Left hindlimb (tissue), 1 donor: ENCODE results near the gene MCM8.

Source experiments
- DNase-seq: peaks from one replicate; pipeline ENCODE4 v3.0.0-alpha.2; 2018

MCM8 gene

DNA sequence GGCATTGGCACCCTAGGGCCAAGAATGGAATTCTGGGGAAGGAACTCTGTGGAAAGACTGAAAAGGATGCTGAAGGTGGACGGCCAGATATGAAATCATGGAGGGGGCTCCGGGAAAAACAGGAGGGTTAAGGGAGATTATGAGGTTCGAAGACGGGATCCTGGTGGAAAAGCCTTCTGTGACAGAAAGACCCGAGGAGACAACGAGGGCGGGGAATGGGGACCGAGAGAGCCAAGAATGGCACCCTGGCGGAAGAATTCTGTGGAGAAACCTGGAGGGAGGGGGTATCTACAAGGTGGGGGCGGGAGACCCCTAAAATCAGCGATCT is 545 bp upstream of the MCM8 start:
- DNase-seq: no peak

DNA sequence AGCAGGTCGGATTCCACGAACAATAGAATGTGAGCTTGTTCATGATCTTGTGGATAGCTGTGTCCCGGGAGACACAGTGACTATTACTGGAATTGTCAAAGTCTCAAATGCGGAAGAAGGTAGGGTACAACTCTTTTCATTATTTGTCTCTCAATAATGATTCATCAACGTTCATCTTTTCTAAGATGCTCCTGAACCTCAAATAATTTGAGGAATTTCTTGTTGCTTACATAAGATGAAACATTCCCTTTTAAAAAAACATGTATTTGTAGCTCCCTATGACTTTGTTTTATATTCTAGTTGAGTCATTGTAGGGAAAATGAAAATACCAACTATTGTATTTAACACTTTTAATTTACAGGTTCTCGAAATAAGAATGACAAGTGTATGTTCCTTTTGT is 17.0 kb downstream of the MCM8 start:
- DNase-seq: no peak

DNA sequence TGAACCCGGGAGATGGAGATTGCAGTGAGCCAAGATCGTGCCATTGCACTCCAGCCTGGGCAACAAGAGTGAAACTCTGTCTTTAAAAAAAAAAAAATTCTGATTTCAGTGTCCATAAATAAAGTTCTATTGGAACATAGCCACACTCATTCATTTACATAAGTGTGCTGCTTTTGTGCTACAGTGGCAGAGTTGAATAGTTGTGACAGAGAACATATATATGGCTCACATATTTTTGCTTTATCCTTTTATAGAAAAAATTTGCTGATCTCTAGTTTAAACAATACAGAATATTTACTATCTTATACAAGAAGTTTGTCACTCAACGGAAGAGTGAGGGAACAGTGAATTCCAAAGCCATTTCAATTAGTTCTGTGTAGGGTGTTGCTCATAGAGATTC is 18.0 kb downstream of the MCM8 start:
- DNase-seq: no peak

DNA sequence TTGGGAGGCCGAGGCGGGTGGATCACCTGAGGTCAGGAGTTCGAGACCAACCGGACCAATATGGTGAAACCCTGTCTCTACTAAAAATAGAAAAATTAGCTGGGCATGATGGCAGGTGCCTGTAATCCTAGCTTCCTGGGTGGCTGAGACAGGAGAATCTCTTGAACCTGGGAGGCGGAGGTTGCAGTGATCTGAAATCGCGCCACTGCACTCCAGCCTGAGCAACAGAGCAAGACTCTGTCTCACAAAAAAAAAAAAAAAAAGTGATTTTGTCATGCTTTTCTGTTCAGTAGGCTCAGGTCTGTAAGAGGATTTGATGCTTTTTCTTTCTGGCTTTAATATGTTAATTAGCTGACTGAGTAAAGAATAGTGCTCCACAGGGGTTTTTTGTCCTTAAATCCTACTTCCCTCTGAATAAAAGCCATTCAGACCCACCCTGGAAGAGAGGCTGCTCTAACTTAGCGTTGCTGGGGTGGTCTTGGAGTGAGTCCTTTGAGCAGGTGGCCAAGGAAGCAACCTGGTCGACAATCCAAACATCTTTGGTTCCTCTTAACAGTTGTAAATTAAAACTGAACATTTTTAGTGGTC is 19.0 kb downstream of the MCM8 start:
- no peak for DNase-seq

DNA sequence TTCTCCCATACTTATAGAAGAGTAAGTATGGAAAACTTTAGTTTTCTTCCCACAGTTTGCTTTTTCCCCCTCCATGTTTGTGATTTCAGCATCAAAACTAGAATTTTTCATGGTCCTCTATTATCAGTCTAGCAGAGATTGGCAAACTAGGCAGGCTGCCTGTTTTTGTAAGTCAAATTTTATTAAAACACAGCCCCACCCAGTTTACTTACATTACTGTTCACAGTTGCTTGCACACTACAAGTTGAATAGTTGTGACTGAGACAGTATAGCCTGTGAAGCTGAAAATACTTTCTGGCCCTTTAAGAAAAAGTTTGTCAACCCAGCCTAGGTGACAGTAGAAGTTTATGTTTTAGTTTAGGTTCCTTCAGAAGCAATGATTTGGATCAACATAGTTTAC is 19.5 kb downstream of the MCM8 start:
- DNase-seq: no peak

DNA sequence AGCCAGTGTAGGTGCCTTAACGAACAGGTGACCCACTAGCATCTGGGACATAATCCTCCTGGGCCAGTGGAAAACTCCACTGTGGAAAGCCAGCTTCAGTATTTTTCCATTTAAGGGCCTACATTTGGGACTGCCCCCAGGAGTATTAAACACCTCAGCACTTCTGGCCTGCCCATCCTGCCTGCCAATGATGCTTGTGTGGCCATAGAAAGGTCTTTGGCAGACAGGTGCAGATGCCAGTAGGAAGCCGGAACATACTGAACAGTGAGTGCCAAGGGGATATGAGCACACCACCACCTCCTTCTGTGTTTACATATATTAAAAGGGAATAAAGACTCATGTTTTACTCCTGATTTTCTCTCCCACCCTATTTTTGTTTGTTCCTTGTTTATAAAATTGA is 19.9 kb downstream of the MCM8 start:
- no peak for DNase-seq

DNA sequence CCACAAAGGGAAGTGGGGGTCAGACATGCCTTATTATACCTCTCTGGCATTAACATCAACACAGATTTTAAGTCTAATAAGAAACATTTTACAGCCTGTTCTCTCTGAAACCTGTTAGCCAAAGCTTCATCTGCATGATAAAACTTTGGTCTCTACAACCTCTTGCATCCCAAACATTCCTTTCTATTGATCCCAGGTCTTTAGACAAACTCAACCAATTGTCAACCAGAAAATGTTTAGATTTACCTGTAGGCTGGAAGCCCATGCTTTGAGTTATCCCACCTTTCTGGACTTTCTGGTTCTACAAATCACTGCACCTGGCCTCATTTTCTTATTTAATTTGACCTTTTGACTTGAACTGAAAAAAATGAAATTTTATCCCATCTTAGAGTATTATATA is 20.8 kb downstream of the MCM8 start:
- DNase-seq: no peak

DNA sequence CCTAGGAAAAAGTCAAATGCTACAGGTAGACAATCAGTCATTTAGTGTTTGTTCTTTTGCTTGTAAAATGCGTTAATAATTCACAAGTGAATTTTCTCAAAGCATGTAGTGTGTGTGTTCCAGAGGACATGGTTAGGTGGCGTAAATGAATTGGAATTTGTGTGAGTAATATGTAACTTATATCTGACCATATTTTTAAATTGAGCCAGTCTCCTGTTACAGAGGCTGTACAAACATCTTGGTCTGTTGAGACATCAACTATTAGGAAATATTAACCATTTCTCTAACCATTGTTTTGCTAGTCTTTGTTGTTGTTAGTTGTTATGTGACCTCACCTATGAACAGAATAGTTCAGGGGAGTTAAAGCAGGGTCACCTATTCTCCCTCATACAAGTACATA is 22.7 kb downstream of the MCM8 start:
- DNase-seq: no peak

DNA sequence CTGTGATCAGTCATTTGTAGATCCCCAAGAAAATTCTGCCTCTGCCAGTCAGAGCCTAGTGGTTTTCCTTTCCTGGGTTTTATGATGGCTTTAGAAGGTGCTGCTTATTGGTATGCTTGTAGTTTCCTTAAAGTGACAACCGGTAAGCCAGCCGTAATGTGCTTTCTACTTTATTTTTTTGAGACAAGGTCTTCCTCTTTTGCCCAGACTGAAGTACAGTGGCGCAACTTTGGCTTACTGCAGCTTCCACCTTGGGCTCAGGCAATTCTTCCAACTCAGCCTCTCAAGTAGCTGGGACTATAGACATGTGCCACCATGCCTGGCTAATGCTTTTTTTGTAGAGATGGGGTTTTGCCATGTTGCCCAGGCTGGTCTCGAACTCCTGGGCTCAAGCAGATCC is 23.5 kb downstream of the MCM8 start:
- DNase-seq: no peak

DNA sequence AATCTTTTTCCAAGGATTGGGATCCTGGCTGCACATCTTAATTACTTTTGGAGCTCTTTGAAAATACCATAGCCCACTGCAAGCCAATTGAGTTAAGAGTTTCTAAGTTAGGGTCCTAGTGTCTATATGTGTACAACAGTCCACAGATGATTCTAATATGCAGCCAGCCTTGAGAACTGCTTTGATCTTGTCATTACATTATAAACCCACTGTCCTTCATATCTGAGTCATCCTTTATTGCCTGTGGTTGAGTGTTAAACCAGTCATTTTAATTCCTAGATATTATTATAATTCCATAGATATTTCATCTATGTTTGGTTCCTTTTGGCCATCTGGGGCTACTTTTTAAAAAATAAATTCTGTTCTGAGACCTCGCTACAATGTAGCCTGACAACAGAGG is 24.1 kb downstream of the MCM8 start:
- no peak for DNase-seq

DNA sequence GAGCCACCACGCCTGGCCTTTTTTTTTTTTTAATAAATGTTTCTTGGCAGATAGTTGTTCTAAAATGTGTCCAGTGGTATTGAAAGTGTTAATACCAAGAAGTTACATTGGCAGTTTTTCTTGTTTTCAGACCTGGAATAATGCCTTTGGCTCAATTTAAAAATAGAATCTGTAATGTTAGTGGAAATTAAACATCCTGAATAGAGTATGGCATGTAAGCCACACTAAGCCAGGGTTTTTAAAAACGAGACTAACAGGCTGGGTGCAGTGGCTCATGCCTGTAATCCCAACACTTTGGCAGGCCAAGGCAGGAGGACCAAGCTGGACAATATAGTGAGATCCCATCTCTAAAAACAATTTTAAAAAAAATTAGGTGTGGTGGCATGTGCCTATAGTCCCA is 25.3 kb downstream of the MCM8 start:
- DNase-seq: no peak

DNA sequence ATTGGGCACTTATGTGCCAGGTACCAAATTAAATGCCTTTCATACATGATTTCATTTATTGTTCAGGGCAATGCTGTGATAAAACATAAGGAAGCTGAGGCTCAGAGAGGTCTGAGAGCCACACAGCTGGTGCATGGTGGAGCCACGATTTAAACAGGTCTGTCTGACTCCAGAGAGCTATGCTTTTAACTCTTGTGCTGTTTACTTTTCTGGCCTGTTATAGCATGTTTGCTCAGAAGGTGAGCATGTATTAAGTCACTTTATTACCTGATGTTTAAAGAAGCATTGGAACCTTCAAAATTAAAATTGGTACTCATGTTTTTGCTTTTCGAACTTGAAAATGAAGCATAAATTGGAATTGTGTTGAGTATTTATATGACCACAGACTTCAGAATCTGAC is 26.8 kb downstream of the MCM8 start:
- DNase-seq: no peak

DNA sequence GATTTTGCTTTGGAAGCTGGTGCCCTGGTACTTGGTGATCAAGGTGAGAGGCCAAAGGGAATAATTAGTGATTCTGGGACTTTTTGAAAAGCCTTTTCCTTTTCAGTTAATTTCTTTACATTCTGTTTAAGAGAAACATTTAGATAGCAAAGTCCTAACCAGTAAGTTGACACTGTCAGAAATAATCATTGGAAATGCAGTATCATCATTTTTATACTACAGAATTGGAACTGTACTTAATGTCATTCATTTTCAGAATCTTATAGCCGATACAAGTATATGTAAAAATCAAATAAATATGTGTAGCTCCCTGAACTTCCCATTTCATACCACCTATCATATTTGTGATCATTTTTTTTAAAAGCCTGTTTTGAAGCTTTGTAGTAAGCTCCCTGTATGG is 27.5 kb downstream of the MCM8 start:
- DNase-seq: no peak

DNA sequence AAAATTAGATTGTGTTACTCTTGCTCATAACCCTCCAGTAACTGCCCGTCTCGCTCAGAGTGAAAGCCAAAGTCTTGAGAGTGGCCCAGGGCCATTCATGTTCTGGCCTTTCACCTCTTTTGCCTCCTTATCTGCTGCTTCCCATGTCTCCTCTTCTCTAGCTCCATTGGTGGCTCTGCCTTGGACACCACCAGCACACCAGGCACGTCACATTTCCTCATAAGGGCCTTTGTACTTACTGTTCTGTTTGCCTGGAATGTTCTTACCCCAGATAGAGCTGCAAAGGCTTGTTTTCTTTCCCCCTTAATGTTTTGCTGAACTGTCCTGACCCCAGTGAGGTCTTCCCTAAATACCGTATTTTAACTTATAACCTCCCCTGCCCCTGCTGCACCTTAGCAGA is 29.3 kb downstream of the MCM8 start:
- no peak for DNase-seq

DNA sequence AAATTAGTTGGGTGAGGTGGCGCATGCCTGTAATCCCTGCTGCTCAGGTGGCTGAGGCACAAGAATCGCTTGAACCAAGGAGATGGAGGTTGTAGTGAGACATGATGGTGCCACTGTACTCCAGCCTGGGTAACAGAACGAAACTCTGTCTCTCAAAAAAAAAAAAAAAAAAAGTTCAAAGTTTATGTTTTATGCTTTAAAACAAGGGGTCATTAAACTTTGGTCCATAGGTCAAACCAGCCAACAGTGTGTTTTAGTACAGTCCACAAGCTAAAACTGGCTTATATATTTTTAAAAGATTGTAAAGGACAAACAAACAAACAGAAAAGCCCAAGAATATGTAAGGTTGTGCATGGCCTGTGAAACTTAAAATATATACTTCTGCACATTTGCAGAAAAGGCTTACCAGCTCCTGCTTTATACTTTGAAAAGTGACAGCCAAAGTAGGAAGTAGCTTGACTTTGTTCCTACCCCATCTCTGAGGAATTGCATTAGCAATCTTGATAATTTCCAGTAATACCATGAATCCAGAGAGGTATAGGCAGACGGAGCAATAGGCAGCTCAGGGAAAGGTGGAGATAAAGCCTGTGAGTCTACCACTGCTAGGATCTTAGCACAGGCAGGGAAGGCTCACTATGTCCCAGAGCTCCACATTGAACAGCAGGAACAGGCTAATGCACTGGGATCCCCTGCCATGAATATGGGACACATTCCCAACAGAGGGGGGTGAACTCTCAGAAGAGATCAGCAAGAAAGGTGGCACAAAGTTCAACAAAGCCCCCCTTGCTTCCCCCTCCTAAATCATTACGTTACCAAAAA is 30.5 kb downstream of the MCM8 start:
- DNase-seq: no peak

DNA sequence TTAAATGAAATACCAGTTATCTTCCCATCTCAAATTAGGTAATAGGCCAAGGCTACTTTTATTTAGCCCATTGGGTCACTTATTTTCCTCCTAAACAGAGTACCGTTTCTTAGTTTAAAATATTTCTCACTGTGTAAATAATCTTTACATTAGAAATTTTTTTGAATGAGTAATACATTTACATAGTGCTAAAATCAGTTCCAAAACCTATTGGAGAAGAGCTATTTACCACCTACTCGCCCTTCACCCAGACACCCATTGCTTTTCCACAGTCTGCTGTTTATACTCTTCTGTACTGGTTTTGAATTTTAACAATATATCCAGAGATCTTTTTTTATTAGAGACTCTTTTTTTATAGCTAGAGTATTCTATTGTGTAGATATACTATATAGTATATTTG is 36.9 kb downstream of the MCM8 start:
- DNase-seq: no peak

DNA sequence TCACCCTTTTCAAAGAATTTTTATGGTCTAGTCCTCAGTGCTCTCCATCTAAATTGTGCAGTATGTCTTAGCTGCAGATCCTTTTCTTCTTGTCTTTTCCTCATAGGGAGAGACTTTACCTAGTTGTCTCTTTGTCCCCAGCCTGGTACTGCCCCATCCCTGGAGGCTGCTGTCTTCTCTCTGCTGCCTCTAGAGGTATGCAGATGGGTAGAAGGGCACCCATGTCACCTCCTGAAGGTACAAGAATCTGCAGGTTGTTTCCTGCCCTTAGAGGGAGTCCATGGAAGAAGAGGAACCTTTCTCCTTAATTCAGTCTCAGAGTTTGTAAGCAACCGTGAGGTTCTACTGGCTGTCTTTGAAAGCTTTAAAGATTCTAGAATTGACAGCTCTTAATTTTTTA is 39.1 kb downstream of the MCM8 start:
- DNase-seq: no peak

DNA sequence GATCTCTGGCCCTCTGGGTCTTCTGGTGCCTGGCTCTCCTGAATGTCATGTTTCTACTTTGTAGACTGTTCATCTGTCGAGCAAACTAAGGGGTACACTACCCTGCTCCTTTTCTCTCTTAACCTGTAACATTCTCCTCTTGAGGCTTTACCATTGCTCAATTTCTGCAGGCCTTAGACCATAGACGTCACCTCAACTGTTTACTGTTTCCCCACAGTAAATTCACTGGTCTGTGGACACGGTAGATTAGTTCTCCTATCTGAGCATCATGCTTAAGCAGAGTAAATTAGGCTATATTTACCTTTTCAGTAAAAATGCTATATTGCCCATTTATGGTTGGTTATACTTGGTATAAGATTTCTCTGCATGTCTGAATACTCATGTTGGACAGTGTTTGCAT is 40.5 kb downstream of the MCM8 start:
- no peak for DNase-seq

DNA sequence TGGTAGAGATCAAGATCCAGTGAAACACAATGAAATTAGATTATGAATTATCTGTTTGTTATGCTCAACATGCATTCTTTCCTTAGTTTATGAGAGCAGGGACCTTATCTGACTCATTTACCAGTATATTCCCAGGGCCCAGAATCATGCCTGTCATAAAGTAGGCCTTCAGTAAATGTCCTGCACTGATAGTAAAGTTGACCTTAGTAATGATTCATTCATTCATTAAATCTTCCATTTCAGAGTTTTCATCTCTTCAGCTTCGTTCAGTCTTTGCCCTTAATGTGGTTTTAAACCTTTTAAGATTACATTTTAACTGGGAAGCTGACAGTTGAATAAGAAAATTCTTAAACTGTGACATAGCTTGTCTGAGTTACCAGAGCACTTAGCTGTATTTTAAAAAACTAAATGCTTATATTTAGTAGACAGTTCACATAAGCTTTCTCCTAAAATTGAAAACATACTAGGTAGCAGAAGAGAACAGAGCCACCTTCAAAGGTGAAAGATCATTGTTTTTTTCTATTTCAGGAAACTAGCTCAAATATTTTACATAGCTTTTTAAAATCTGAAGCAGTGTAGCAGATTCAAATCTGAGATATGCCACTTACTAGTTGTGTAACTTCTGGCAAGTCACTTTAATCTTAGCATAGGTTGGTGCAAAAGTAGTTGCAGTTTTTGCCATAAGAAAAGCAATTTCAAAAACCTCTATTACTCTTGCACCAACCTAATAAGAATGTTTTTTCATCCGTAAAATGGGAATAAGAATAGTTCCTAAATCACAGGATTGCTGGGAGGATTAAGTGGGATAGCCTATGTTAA is 41.4 kb downstream of the MCM8 start:
- DNase-seq: no peak

DNA sequence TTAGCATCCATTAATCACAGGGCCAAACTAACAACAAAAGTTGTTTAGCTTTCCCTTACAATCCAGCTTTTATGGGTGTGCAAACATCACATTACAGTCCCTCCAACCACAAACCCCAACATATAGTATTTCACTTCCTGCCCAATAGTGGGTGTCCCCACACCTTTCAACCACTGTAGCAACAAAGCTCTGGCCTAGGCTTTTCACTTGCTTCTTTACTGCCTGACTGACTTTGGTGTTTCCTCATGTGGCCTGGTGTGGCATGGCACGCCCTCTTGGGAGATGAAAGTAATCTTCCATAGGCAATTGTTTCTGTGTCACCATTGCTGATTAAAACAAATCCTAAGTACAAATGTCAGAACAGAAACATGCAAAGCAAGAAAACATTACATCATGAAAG is 46.3 kb downstream of the MCM8 start:
- no peak for DNase-seq

DNA sequence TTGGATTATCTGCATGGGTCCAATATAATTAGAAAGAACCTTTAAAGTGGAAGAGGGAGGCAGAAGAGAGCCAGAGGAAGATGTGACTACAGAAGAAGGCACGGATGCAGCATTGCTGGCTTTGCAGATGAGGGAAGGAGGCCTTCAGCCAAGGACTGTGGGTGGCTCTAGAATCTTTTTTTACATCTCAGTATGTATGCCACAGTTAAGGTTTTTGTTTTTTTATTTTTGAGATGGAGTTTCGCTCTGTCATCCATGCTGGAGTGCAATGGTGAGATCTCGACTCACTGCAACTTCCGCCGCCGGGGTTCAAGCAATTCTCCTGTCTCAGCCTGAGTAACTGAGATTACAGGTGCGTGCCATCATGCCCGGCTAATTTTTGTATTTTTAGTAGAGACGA is 49.3 kb downstream of the MCM8 start:
- DNase-seq: no peak

DNA sequence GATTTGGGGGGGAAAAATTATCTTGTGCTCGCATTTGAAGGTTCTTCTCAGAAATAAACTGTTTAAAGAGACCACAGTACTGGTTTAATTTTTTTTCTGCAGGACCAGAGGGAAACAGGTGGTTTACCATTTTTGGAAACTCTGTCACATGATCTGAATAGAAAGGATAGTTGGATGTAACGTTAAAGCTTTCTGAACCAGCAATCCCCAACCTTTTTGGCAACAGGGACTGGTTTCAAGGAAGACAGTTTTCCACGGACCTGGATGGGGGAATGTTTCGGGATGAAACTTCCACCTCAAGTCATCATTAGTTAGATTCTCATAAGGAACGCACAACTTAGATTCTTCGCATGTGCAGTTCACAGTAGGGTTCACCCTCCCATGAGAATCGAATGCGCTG is 50.4 kb downstream of the MCM8 start:
- DNase-seq: no peak

DNA sequence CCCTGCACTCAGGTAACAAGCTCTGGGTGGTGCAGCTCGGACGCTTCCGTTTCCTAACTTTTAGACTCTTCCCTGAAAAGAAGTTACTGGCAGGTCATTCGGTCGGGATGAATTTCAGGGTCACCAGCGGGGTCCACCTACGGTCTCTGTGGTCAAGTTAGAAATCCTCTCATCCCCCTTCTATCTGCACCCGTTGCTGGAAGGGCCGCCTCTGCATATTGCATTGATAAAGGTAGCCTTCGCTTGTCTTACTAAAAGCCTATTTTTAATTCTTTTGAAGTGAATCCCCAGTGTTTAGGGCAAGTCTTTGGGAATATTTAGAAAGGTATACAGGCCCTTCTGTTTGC is 56.1 kb downstream of the MCM8 start:
- DNase-seq: no peak

DNA sequence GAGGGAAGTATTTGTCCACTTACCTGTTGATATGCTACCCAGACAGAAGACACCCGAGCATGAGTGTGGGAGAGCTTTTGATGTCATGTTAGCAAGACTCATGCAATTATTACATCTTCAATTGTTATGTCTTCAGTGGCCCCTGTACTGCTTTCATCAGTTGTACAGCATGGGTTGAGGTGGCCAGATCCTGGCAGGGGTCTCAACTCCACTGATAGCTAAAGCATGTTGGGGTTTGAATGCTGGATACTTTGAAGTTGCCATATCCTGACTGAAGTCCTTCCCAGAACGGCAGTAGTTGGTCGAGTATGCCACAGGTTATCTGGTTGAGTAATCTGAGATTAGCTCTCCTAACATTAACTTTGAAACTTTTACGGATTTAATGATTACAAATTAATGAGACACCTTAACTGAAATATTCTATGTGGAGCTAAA is 56.7 kb downstream of the MCM8 start:
- DNase-seq: no peak
